ENCODE data around the gene VPREB3.
A peak's percentile ranks its signal among the peaks of the same experiment; 100 is the strongest.

The VPREB3 gene

DNA sequence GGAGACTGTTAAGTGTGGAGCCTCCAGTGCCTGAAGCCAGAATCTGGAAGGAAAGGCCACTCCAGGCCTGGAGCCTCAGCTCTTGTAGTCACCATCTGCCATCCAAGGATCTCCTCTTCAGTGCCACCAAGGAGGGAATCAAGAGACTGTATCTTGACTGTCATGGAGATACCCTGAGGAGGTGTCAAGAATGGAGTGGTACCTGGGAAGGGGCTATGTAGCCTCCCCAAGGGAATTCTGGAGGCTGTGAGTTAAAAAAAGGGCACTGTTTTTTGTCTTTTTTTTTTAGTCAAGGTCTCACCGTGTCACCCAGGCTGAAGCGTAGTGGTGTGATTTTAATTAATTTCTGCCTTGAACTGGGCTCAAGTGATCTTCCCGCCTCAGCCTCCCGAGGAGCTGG, 5.3 kb upstream of the VPREB3 start:
- DNase-seq = no peak
- TF ChIP-seq, protein P1, sequence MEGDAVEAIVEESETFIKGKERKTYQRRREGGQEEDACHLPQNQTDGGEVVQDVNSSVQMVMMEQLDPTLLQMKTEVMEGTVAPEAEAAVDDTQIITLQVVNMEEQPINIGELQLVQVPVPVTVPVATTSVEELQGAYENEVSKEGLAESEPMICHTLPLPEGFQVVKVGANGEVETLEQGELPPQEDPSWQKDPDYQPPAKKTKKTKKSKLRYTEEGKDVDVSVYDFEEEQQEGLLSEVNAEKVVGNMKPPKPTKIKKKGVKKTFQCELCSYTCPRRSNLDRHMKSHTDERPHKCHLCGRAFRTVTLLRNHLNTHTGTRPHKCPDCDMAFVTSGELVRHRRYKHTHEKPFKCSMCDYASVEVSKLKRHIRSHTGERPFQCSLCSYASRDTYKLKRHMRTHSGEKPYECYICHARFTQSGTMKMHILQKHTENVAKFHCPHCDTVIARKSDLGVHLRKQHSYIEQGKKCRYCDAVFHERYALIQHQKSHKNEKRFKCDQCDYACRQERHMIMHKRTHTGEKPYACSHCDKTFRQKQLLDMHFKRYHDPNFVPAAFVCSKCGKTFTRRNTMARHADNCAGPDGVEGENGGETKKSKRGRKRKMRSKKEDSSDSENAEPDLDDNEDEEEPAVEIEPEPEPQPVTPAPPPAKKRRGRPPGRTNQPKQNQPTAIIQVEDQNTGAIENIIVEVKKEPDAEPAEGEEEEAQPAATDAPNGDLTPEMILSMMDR (IDR thresholded peaks at IDR 0.05; ENCODE audit: low read depth, low read length) = no peak
- no peak overlapping the region for H3K27ac ChIP-seq

DNA sequence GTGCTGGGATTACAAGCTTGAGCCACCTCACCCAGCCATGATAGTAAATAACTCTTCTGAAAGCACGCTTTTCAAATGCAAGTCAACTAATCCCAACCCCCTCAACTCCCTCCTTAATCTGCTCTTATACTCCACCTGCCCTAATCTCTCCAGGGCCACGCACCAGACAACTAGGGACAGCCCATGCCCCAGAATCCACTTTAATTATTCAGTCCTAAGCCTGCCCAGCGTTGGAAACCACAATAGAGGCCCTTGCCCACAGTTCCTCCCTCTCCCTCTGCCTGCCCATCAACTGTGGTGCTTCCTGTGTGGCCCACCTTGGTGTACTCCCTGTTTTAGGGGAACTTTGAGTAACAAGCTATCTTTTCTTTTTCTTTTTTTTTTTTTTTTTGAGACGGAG, 2.7 kb upstream of the VPREB3 start:
- H3K27me3 ChIP-seq (ENCODE audit: insufficient read depth, low read depth, severe bottlenecking) = no peaks in the 10 kb centered on the region
- TF ChIP-seq, protein P1 (IDR thresholded peaks at IDR 0.05; ENCODE audit: low read depth, low read length) = no peak
- no peak overlapping the region for H3K4me3 ChIP-seq (ENCODE audit: low read depth, low read length)
- H3K36me3 ChIP-seq = no peaks in the 10 kb centered on the region
- DNase-seq = peak; percentile 83
- peak overlapping the region; percentile 66 for H3K27ac ChIP-seq
- no peaks in the 10 kb centered on the region for H3K9me3 ChIP-seq (ENCODE audit: severe bottlenecking)

More for the DNA sequence above, 5.3 kb upstream of the VPREB3 start:
- no peaks in the 10 kb centered on the region for H3K27me3 ChIP-seq (ENCODE audit: insufficient read depth, low read depth, severe bottlenecking)
- H3K36me3 ChIP-seq = peaks cover 3% of the 10 kb centered on the region
- H3K9me3 ChIP-seq (ENCODE audit: severe bottlenecking) = no peaks in the 10 kb centered on the region
- H3K4me3 ChIP-seq (ENCODE audit: low read depth, low read length) = no peak overlapping the region

DNA sequence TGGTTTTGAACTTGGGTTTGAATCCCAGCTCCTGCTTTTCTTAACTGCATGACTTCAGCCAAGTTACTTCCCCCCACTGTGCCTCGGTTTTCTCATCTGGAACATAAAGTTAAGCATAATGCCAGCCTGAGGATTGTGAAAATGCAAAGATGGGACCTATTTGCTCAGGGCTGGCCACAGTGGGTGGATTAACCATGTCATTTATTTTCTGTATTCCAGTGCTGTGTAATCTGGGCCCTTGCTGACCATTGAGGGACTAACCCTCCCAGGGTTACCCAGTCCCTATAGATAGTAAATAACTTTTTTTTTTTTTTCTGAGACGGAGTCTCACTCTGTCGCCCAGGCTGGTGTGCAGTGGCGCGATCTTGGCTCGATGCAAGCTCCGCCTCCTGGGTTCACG, 1.5 kb upstream of the VPREB3 start:
- TF ChIP-seq, protein P1 (IDR thresholded peaks at IDR 0.05; ENCODE audit: low read depth, low read length) = no peak
- no peak overlapping the region for H3K27ac ChIP-seq

DNA sequence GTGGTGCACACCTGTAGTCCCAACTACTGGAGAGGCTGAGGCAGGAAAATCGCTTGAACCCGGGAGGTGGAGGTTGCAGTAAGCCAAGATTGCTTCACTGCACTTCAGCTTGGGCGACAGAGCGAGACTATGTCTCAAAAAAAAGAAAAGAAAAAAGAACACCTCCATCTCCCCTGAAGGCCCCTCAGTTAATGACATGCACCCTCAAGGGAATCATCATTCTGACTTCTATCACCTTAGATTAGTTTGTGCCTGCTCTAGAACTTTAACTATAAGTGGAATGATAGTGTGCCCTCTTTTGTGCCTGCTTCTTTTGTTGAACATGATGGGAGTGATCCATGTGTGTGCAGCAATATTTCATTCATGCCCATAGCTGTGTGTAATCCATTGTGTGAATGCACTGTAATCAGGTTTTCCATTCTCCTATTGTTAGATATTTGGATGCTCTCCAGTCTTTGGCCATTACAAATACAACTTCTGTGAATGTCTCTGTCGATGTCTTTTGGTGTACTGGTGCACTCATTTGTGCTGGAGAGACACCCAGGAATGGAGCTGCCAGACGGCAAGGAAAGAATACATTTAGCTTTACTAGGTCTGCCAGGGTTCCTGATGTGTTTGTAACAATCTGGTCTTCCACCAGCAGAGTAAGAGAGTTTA, 883 bp upstream of the VPREB3 start:
- no peaks in the 10 kb centered on the region for H3K36me3 ChIP-seq
- TF ChIP-seq, protein P1 (IDR thresholded peaks at IDR 0.05; ENCODE audit: low read depth, low read length) = no peak
- no peak for DNase-seq
- H3K27ac ChIP-seq = no peak overlapping the region
- H3K9me3 ChIP-seq (ENCODE audit: severe bottlenecking) = no peaks in the 10 kb centered on the region
- no peaks in the 10 kb centered on the region for H3K27me3 ChIP-seq (ENCODE audit: insufficient read depth, low read depth, severe bottlenecking)
- H3K4me3 ChIP-seq (ENCODE audit: low read depth, low read length) = no peak overlapping the region

More for the DNA sequence above, 1.5 kb upstream of the VPREB3 start:
- no peak for DNase-seq
- H3K9me3 ChIP-seq (ENCODE audit: severe bottlenecking) = no peaks in the 10 kb centered on the region
- no peaks in the 10 kb centered on the region for H3K36me3 ChIP-seq
- H3K4me3 ChIP-seq (ENCODE audit: low read depth, low read length) = no peak overlapping the region
- H3K27me3 ChIP-seq (ENCODE audit: insufficient read depth, low read depth, severe bottlenecking) = no peaks in the 10 kb centered on the region

DNA sequence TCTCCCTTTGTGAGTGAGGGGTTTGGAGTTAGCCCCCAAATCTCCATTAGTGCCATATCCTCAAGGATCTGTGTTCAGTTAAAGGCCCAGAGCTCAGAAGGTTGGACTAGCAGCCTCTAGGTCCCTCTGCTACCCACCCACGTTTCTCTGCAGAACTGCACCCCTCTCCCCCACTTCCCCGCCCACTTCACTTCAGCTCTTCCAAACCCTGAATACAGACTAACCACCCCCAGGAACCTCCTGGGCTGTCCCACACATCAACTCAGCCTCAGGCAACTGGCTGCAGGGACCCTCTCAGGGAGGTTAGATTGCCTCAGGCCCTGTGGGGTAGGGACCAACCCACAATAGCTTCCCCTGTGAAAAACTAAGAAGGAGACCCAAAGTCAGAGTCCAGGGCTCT, 840 bp downstream of the VPREB3 start:
- H3K9me3 ChIP-seq (ENCODE audit: severe bottlenecking) = no peaks in the 10 kb centered on the region
- DNase-seq = no peak
- TF ChIP-seq, protein P1 (IDR thresholded peaks at IDR 0.05; ENCODE audit: low read depth, low read length) = no peak
- no peak overlapping the region for H3K4me3 ChIP-seq (ENCODE audit: low read depth, low read length)
- H3K36me3 ChIP-seq = no peaks in the 10 kb centered on the region
- H3K27ac ChIP-seq = no peak overlapping the region
- H3K27me3 ChIP-seq (ENCODE audit: insufficient read depth, low read depth, severe bottlenecking) = no peaks in the 10 kb centered on the region

DNA sequence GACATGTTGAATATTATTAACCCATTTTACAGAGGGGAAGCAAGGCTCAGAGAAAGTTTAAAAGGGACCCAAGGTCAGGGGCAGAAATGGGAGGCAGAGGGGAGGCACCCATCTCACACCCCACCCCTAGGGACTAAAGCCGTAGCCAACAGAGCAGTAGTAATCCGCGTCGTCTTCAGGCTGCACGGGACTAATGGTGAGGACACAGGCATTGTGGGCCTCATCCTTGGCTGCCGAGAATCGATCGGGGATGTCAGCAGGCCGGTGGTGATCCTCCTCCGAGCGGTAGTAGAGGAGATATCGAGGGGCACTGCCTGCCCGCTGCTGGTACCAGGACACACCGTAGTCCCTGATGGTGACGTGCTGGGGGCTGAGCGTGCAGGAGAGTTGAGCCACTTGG, 1.5 kb downstream of the VPREB3 start:
- H3K9me3 ChIP-seq (ENCODE audit: severe bottlenecking) = no peaks in the 10 kb centered on the region
- H3K36me3 ChIP-seq = no peaks in the 10 kb centered on the region
- no peak overlapping the region for H3K27ac ChIP-seq
- no peak for DNase-seq
- H3K27me3 ChIP-seq (ENCODE audit: insufficient read depth, low read depth, severe bottlenecking) = no peaks in the 10 kb centered on the region
- no peak overlapping the region for H3K4me3 ChIP-seq (ENCODE audit: low read depth, low read length)
- TF ChIP-seq, protein P1 (IDR thresholded peaks at IDR 0.05; ENCODE audit: low read depth, low read length) = no peak
